ENCODE results near the gene PIM2.

DNA sequence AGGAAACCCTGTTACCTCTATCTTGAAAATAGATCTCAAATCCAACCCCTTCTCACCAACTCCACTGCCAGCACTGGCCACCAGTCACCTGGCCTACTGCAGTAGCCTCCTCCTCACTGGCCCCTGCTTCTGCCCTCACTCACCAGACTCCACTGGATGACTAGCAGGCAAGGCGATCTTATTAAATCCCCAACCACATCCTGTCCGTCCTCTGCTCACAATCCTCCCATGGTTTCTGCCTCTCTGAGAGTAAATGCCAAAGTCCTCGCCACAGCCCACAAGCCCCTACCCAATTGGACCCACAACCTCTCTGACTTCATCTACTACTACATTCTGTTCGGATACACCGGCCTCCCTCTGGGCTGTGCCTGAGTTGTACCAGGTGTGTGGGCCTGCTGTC is 5.4 kb upstream of the PIM2 start:
- TF ChIP-seq, protein P1, sequence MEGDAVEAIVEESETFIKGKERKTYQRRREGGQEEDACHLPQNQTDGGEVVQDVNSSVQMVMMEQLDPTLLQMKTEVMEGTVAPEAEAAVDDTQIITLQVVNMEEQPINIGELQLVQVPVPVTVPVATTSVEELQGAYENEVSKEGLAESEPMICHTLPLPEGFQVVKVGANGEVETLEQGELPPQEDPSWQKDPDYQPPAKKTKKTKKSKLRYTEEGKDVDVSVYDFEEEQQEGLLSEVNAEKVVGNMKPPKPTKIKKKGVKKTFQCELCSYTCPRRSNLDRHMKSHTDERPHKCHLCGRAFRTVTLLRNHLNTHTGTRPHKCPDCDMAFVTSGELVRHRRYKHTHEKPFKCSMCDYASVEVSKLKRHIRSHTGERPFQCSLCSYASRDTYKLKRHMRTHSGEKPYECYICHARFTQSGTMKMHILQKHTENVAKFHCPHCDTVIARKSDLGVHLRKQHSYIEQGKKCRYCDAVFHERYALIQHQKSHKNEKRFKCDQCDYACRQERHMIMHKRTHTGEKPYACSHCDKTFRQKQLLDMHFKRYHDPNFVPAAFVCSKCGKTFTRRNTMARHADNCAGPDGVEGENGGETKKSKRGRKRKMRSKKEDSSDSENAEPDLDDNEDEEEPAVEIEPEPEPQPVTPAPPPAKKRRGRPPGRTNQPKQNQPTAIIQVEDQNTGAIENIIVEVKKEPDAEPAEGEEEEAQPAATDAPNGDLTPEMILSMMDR (IDR thresholded peaks at IDR 0.05; ENCODE audit: low read depth, low read length, poor library complexity, severe bottlenecking): no peak
- no peak for TF ChIP-seq EZH2phosphoT487 (IDR thresholded peaks at IDR 0.05; ENCODE audit: borderline replicate concordance, low read length)

All from DOHH2 (cell line).